ENCODE measurements around the gene SPINK4.

SPINK4 gene

DNA sequence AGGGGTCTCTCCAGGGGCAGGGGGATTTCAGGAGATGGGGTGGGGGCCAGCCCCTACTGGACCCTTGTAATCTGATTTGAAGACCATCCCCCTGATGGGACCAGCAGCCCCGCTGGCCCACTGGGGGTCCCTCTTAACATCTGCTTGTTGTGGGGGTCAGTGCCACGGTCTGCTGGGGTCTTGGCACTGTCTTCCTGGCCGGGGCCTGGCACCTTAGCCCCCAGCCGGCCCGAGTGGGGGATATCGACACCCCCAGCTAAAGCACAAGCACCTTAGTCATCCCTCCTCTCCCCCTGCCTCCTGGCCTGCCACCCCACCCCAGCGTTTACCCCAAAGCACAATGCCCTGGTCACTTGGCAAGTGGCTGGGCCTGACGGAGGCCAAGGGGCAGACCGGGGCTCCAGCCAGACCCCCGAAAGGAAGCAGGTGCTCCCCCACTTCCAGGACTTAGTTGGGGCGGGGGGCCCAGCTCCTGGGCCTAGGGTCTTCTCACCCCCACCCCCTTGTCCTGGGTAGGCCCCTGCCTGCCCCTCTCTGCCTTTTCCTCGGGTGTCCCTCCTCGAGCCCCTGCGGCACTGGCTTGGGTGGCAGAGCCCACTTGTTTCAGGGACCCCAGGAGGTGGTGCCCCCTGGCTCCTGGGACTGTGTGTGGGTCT lies 49.0 kb downstream of the SPINK4 start:
- in situ Hi-C loops (cut with MboI; ENCODE audit: low pct_unique_long_range_greater_than_20kb, low sequenced_read_pairs, unreplicated experiment): no loop called here
- TF ChIP-seq, protein P1, sequence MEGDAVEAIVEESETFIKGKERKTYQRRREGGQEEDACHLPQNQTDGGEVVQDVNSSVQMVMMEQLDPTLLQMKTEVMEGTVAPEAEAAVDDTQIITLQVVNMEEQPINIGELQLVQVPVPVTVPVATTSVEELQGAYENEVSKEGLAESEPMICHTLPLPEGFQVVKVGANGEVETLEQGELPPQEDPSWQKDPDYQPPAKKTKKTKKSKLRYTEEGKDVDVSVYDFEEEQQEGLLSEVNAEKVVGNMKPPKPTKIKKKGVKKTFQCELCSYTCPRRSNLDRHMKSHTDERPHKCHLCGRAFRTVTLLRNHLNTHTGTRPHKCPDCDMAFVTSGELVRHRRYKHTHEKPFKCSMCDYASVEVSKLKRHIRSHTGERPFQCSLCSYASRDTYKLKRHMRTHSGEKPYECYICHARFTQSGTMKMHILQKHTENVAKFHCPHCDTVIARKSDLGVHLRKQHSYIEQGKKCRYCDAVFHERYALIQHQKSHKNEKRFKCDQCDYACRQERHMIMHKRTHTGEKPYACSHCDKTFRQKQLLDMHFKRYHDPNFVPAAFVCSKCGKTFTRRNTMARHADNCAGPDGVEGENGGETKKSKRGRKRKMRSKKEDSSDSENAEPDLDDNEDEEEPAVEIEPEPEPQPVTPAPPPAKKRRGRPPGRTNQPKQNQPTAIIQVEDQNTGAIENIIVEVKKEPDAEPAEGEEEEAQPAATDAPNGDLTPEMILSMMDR (IDR thresholded peaks at IDR 0.05; ENCODE audit: extremely low read depth, insufficient read depth, missing control alignments): no peak
- DNase-seq (ENCODE audit: low spot score): no peak

GRCh38 chr9:33289496-33289895 lies 49.5 kb downstream of the SPINK4 start:
- no peak for DNase-seq (ENCODE audit: low spot score)
- TF ChIP-seq, protein P1 (IDR thresholded peaks at IDR 0.05; ENCODE audit: extremely low read depth, insufficient read depth, missing control alignments): no peak
- in situ Hi-C loops (cut with MboI; ENCODE audit: low pct_unique_long_range_greater_than_20kb, low sequenced_read_pairs, unreplicated experiment): no loop called here

- TF ChIP-seq, protein P1 (IDR thresholded peaks at IDR 0.05; ENCODE audit: extremely low read depth, insufficient read depth, missing control alignments): no peak
- DNase-seq (ENCODE audit: low spot score): no peak
- in situ Hi-C loops (cut with MboI; ENCODE audit: low pct_unique_long_range_greater_than_20kb, low sequenced_read_pairs, unreplicated experiment): no loop called here
Measured at GRCh38 chr9:33289936-33290246, 49.9 kb downstream of the SPINK4 start.

DNA sequence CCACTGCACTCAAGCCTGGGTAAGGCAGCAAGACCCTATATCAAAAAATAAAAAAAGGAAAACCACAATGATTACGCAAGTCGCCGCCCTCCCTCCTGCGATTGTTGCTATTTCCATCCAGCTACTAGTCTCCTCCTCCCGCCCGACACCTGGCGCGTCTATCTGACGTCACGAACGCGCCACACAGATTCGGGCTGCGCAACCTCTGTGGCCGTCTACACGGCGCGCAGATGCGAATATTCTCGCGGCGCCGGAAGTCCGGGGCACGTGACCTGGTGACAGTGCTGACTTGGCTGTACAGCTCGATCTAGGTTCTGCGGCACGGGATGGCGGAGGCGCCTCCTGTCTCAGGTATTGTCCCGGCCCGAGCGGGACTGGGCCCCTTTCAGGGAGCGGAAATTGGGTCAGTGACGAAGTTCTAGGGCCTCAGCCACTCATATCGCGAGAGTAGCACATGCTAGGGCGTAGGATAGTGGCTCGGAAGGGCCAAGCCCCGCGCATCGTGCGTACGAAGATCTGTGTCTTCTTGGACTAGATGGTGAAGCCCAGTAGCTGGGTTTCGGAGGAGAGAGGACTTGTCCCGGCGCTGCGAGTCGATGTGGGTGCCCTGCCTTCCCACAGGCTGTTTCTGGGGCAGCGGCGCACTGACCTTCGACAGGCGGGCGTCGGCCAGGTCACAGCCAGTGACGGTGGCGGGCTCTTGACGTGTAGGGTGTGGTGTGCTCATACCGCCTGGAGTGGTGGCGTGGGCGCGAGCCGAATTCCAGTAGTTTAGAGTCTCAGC lies 50.5 kb downstream of the SPINK4 start, which contains the start of gene NFX1:
Gene NFX1 (plus strand): TSS at position 270 of the 784 bp plus-strand sequence. CDS start 57 bp downstream, at position 327.
- DNase-seq (ENCODE audit: low spot score): peak; percentile 92
- in situ Hi-C loops (cut with MboI; ENCODE audit: low pct_unique_long_range_greater_than_20kb, low sequenced_read_pairs, unreplicated experiment): no loop called here
- TF ChIP-seq, protein P1 (IDR thresholded peaks at IDR 0.05; ENCODE audit: extremely low read depth, insufficient read depth, missing control alignments): no peak

DNA sequence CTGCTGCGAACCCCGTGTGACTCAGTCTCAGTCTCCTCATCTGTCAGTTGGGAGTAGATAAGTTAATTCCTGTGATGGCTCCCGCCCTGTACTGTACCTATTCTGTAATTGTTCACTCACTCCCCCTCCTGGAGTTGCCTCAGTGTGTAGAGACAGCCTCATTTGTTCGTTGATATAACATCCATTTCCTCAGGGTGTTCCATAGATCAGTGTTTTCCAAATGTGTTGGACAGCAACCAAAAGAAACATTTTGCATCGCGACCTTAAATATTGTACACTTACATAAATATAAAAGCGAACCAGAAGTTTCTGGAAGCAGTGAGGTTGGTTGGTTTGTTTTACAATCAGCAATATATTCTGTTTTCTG lies 51.0 kb downstream of the SPINK4 start:
- in situ Hi-C loops (cut with MboI; ENCODE audit: low pct_unique_long_range_greater_than_20kb, low sequenced_read_pairs, unreplicated experiment): no loop called here
- TF ChIP-seq, protein P1 (IDR thresholded peaks at IDR 0.05; ENCODE audit: extremely low read depth, insufficient read depth, missing control alignments): no peak
- DNase-seq (ENCODE audit: low spot score): peak; percentile 38

DNA sequence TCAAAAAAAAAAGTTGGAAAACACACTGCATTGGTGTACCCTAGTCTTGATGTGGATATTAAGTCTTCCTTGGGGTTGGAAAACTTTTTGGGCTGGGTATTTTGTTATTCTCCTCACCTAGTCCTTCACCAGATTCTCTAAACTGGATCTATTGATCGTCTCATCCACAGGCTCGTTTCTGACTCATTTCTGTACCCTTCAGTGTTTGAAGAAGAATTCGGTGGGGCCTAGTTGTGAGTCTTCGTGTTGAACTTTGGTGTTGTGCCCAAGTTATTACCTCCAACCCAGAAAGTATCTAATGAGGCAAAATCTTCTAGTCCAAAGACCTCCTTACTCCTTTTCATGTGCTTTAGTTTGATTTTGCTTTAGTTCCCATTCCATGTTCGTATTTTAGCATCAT lies 51.9 kb downstream of the SPINK4 start:
- TF ChIP-seq, protein P1 (IDR thresholded peaks at IDR 0.05; ENCODE audit: extremely low read depth, insufficient read depth, missing control alignments): no peak
- no peak for DNase-seq (ENCODE audit: low spot score)
- in situ Hi-C loops (cut with MboI; ENCODE audit: low pct_unique_long_range_greater_than_20kb, low sequenced_read_pairs, unreplicated experiment): no loop called here

Data from GM13977 (cell line).